ENCODE results near the gene KCTD12. TPM values are rescaled to one million over a fixed set of nuclear protein-coding genes. Genes with fewer than 3 reads are reported as not detected.

Gene KCTD12
- total and polyA plus RNA-seq, 3 donors from 2014 or later, result 63.9 to 127 (median 86.8) TPM

GRCh38 chr13:76872675-76873074 is 13.5 kb downstream of the KCTD12 start:
- Histone ChIP-seq H3K4me3 (no peak overlapping the region), H3K36me3 (ENCODE audit: low read depth, missing control alignments) (no peaks in the 10 kb centered on the region), H3K4me1 (no peaks in the 10 kb centered on the region), H3K27ac (no peak overlapping the region), H3K27me3 (no peaks in the 10 kb centered on the region), H3K9me3 (no peaks in the 10 kb centered on the region)
- intact Hi-C loops (cut with DNase I; ENCODE audit: low total_unique reads), result no loop called here
- 84 to 89% methylated on average over 2 of the region's 2 CpGs for WGBS, 2 donors
- no peak for DNase-seq
- no peak for TF ChIP-seq CTCF (IDR thresholded peaks at IDR 0.05)
- no peak for TF ChIP-seq POLR2A (IDR thresholded peaks at IDR 0.05)

GRCh38 chr13:76871432-76871831 is 14.8 kb downstream of the KCTD12 start:
- no peak for TF ChIP-seq CTCF (IDR thresholded peaks at IDR 0.05)
- TF ChIP-seq POLR2A (IDR thresholded peaks at IDR 0.05), result no peak
- Histone ChIP-seq H3K27me3 (no peaks in the 10 kb centered on the region), H3K9me3 (no peaks in the 10 kb centered on the region), H3K36me3 (ENCODE audit: low read depth, missing control alignments) (no peaks in the 10 kb centered on the region), H3K4me3 (no peak overlapping the region), H3K4me1 (no peaks in the 10 kb centered on the region), H3K27ac (no peak overlapping the region)
- intact Hi-C loops (cut with DNase I; ENCODE audit: low total_unique reads), result no loop called here
- no peak for DNase-seq
- 91 to 98% methylated on average over 3 of the region's 3 CpGs for WGBS, 2 donors

- no peak for TF ChIP-seq POLR2A (IDR thresholded peaks at IDR 0.05)
- no peak for TF ChIP-seq CTCF (IDR thresholded peaks at IDR 0.05)
- no peak for DNase-seq
- H3K9me3 ChIP-seq, result no peaks in the 10 kb centered on the region
- intact Hi-C loops (cut with DNase I; ENCODE audit: low total_unique reads), result no loop called here
- H3K4me3 ChIP-seq, result no peak overlapping the region
- no peaks in the 10 kb centered on the region for H3K4me1 ChIP-seq
- H3K36me3 ChIP-seq (ENCODE audit: low read depth, missing control alignments), result no peaks in the 10 kb centered on the region
- H3K27me3 ChIP-seq, result no peaks in the 10 kb centered on the region
- H3K27ac ChIP-seq, result no peak overlapping the region
These were observed 17.8 kb downstream of the KCTD12 start for GRCh38 chr13:76868371-76868770.

DNA sequence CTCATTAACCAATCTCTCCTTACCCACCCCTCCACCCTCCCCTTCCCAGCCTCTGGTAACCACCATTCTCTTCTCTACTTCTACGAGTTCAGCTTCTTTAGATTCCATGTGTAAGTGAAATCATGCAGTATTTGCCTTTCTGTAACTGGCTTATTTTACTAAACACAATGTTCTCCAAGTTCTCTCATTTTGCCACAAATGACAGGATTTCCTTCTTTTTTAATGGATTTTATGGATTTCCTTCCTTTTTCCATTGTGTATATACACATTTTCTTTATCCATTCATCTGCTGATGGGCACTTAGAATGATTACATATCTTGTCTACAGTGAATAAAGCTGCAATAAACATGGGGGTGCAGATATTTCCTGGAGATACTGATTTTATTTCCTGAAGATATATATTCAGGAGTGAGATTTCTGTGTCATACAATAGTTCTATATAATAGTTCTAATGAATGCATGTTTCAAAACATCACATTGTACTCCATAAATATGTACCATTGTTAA is 20.2 kb downstream of the KCTD12 start:
- H3K4me1 ChIP-seq, result no peaks in the 10 kb centered on the region
- WGBS, 2 donors, result 83 to 84% methylated on average over 1 of the region's 1 CpG
- TF ChIP-seq POLR2A (IDR thresholded peaks at IDR 0.05) (no peak), CTCF (IDR thresholded peaks at IDR 0.05) (no peak)

DNA sequence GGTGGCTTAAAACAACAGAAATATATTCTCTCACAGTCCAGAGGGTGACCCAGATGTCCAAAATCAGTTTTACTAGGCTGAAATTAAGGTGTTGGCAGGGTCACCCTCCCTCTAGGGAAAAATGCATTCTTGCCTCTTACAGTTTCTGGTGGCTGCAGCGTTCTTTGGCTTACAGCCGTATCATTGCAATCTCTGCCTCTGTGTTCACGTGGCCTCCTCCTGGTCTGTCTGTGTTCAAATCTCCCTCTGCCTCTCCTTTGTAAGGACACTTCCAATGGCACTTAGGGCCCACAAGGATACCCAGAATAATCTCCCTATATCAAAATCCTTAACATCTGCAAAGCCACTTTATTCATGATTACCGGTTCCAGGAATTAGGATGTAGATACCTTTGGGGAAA is 21.1 kb downstream of the KCTD12 start:
- no peaks in the 10 kb centered on the region for H3K27me3 ChIP-seq
- WGBS, 2 donors, result 72 to 87% methylated on average over 4 of the region's 4 CpGs
- no peaks in the 10 kb centered on the region for H3K36me3 ChIP-seq (ENCODE audit: low read depth, missing control alignments)
- no peaks in the 10 kb centered on the region for H3K9me3 ChIP-seq
- no peak overlapping the region for H3K4me3 ChIP-seq
- no peak for TF ChIP-seq POLR2A (IDR thresholded peaks at IDR 0.05)
- TF ChIP-seq CTCF (IDR thresholded peaks at IDR 0.05), result no peak
- no peak overlapping the region for H3K27ac ChIP-seq
- intact Hi-C loops (cut with DNase I; ENCODE audit: low total_unique reads), result no loop called here
- no peak for DNase-seq
- H3K4me1 ChIP-seq, result no peaks in the 10 kb centered on the region

More for the DNA sequence above, 20.2 kb downstream of the KCTD12 start:
- DNase-seq, result no peak
- Histone ChIP-seq H3K27me3 (no peaks in the 10 kb centered on the region), H3K4me3 (no peak overlapping the region), H3K9me3 (no peaks in the 10 kb centered on the region), H3K27ac (no peak overlapping the region), H3K36me3 (ENCODE audit: low read depth, missing control alignments) (no peaks in the 10 kb centered on the region)
- intact Hi-C loops (cut with DNase I; ENCODE audit: low total_unique reads), result no loop called here
